Endothelial cell of umbilical vein (primary cell): ENCODE results near the gene ABCD3. TPM values are rescaled to one million over a fixed set of nuclear protein-coding genes. Genes with fewer than 3 reads are reported as not detected.
A peak's percentile ranks its signal among the peaks of the same experiment; 100 is the strongest.

Experiments used
- BruUV-seq: library from RNA; stranded (reverse); fragments of 400-500 nt; replicated peaks from 2 replicates; lab custom pipeline; 2021; lab: Mats Ljungman, UMichigan
- CTCF ChIA-PET: fragments of 300-600, 350-600 bp; sonication (Branson Sonifier 250); formaldehyde crosslinking; loops from one replicate; lab custom pipeline; 2021; ENCODE audit warnings: antibody characterized with exemption, inconsistent platforms; lab: Charles Lee
- POLR2A ChIA-PET: fragments of 300-600, 350-600 bp; sonication (Branson Sonifier 250); formaldehyde crosslinking; loops from one replicate; lab custom pipeline; 2021; ENCODE audit warnings: antibody characterized with exemption, inconsistent platforms; lab: Charles Lee
- DNase-seq: peaks from one replicate; pipeline ENCODE4 v3.0.0-alpha.2; 2011; ENCODE audit warnings: low read depth, low spot score
- FAIRE-seq: peaks from 2 replicates; lab custom pipeline; 2011; peaks lifted over from hg19 to GRCh38; lab: Jason Lieb, UNC
- H2AFZ ChIP-seq: 2 replicates; pipeline ENCODE4 v1.6.0; 2012; ENCODE audit warnings: low read depth, low read length, control low read depth, inconsistent platforms
- H3K27ac ChIP-seq: 2 replicates; pipeline ENCODE4 v1.5.1; 2011; ENCODE audit warnings: low read depth, mild to moderate bottlenecking, control low read depth, low read length, moderate library complexity; ENCODE audit not compliant: insufficient read depth
- H3K27me3 ChIP-seq, 2 experiments: 2 replicates each; pipeline versions ENCODE4 v1.6.0 to v1.6.1; 2011; ENCODE audit warnings: low read length in 2 of 2, mixed read lengths in 1 of 2; ENCODE audit not compliant: control insufficient read depth in 2 of 2, insufficient read depth in 2 of 2
- H3K36me3 ChIP-seq, 2 experiments: 2 replicates in 1 of 2; 3 replicates in 1 of 2; pipeline ENCODE4 v1.5.1; 2011; ENCODE audit warnings: low read length in 2 of 2, mild to moderate bottlenecking in 1 of 2, moderate library complexity in 1 of 2; ENCODE audit not compliant: control insufficient read depth in 2 of 2, insufficient read depth in 2 of 2; ENCODE audit errors: extremely low read depth in 1 of 2
- H3K4me1 ChIP-seq: 3 replicates; pipeline ENCODE4 v1.5.1; 2011; ENCODE audit warnings: mild to moderate bottlenecking, low read length; ENCODE audit not compliant: control insufficient read depth, insufficient read depth; ENCODE audit errors: extremely low read depth
- H3K4me2 ChIP-seq: 2 replicates; pipeline ENCODE4 v1.6.1; 2011; ENCODE audit warnings: low read length, control low read depth, mixed read lengths; ENCODE audit not compliant: insufficient read depth
- H3K4me3 ChIP-seq, 3 experiments: fragments of 200-600 bp in 1 of 3; sonication (generic), shearing (Covaris generic) in 1 of 3; replicated peaks in 1 of 3; 2 replicates each; pipeline ENCODE4 v1.5.1; 2011 to 2016; ENCODE audit warnings: control low read depth in 3 of 3, low read length in 3 of 3, mild to moderate bottlenecking in 2 of 3, inconsistent platforms in 1 of 3, low read depth in 1 of 3, moderate library complexity in 1 of 3; ENCODE audit not compliant: insufficient read depth in 1 of 3
- H3K79me2 ChIP-seq: 2 replicates; pipeline ENCODE4 v1.6.0; 2012; ENCODE audit warnings: low read length, inconsistent platforms; ENCODE audit not compliant: control insufficient read depth, insufficient read depth
- H3K9ac ChIP-seq: replicated peaks from 2 replicates; pipeline ENCODE3; 2011; ENCODE audit warnings: low read length, control low read depth; ENCODE audit not compliant: insufficient read depth; ENCODE audit errors: extremely low read depth
- H3K9me1 ChIP-seq: replicated peaks from 3 replicates; pipeline ENCODE4 v1.6.0; 2011; ENCODE audit warnings: mild to moderate bottlenecking, low read length; ENCODE audit not compliant: control insufficient read depth, insufficient read depth; ENCODE audit errors: extremely low read depth
- H3K9me3 ChIP-seq: replicated peaks from 2 replicates; pipeline ENCODE4 v1.5.1; 2012; ENCODE audit warnings: low read length, inconsistent platforms; ENCODE audit not compliant: control insufficient read depth, insufficient read depth
- H4K20me1 ChIP-seq: replicated peaks from 2 replicates; pipeline ENCODE3; 2011; ENCODE audit warnings: mild to moderate bottlenecking, low read length; ENCODE audit not compliant: control insufficient read depth, insufficient read depth; ENCODE audit errors: extremely low read depth
- CTCF ChIP-seq, 2 donors: IDR thresholded peaks; 1 replicate in 1 of 2; 2 replicates in 1 of 2; pipeline ENCODE4 v1.5.1; 2011; ENCODE audit warnings: low read length in 2 of 2, mild to moderate bottlenecking in 2 of 2, moderate library complexity in 2 of 2, control low read depth in 1 of 2, inconsistent platforms in 1 of 2, low read depth in 1 of 2; ENCODE audit not compliant: insufficient read depth in 1 of 2; ENCODE audit errors: extremely low read depth in 1 of 2
- EZH2 ChIP-seq: IDR thresholded peaks from 2 replicates; pipeline ENCODE4 v1.6.1; 2012; ENCODE audit warnings: borderline replicate concordance, low read depth, mild to moderate bottlenecking, moderate library complexity, low read length, inconsistent platforms; ENCODE audit not compliant: severe bottlenecking
- FOS ChIP-seq: IDR thresholded peaks from 2 replicates; pipeline ENCODE4 v1.6.1; 2011; ENCODE audit warnings: mild to moderate bottlenecking, low read length, moderate library complexity, borderline replicate concordance; ENCODE audit not compliant: insufficient read depth
- GATA2 ChIP-seq: IDR thresholded peaks from 2 replicates; pipeline ENCODE4 v1.7.0; 2011; ENCODE audit warnings: low read depth, mild to moderate bottlenecking, moderate library complexity, mixed read lengths, low read length; ENCODE audit not compliant: insufficient read length, insufficient read depth
- JUN ChIP-seq: IDR thresholded peaks from 2 replicates; pipeline ENCODE4 v1.6.1; 2011; ENCODE audit warnings: borderline replicate concordance, low read depth; ENCODE audit not compliant: insufficient read length, insufficient read depth
- POLR2A ChIP-seq: IDR thresholded peaks from 2 replicates; pipeline ENCODE4 v1.6.1; 2012; ENCODE audit warnings: low read depth, mild to moderate bottlenecking, control low read depth, low read length
- POLR2AphosphoS5 ChIP-seq: IDR thresholded peaks from 2 replicates; pipeline ENCODE4 v1.6.1; 2012; ENCODE audit warnings: low read depth, mild to moderate bottlenecking, control low read depth, low read length, moderate library complexity; ENCODE audit not compliant: insufficient read depth
- dilution Hi-C: fragments of 300-500 bp; cut with MboI; formaldehyde crosslinking; loops from one replicate; pipeline ENCODE4 v1.15.0; 2019; ENCODE audit warnings: low sequenced_read_pairs; ENCODE audit not compliant: extremely low pct_ligation_motif_present
- intact Hi-C: fragments of 100-400 bp; cut with micrococcal nuclease; formaldehyde crosslinking; loops from one replicate; pipeline ENCODE4 v1.10.0; 2022
- polyA plus RNA-seq, 4 experiments: library from polyadenylated mRNA; depleted of rRNA in 3 of 4; stranded (reverse) in 3 of 4; unstranded in 1 of 4; fragments of >200 nt; gene quantifications; 2 replicates each; pipeline versions ENCODE4 v1.2.1 to v1.2.3, GENCODE V29; 2011 to 2012; ENCODE audit warnings: missing spikeins in 1 of 4
- total RNA-seq: library from RNA; stranded (reverse); gene quantifications from 2 replicates; pipeline ENCODE4 v1.2.3, GENCODE V29; 2021

Gene ABCD3
- total and polyA plus RNA-seq, 2 donors (not counting 3 experiments of a cell fraction or from before 2014, with no cell fraction given) = 6.3 to 31.6 TPM

- H4K20me1 ChIP-seq = no peaks in the 10 kb centered on the region
- TF ChIP-seq POLR2AphosphoS5 (no peak), CTCF (IDR thresholded peaks at IDR 0.05; ENCODE audit: extremely low read depth in 1 of 2, insufficient read depth in 1 of 2, low read depth in 1 of 2, low read length in 2 of 2) (no peak)
Measured at GRCh38 chr1:94512816-94513215, 94.6 kb downstream of the ABCD3 start.

GRCh38 chr1:94514095-94514727 is 96.0 kb downstream of the ABCD3 start:
- Histone ChIP-seq H3K79me2 (no peaks in the 10 kb centered on the region), H3K4me3 (no peak overlapping the region), H3K9ac (no peak overlapping the region), H3K27me3 (no peaks in the 10 kb centered on the region), H2AFZ (no peak overlapping the region), H3K4me1 (no peaks in the 10 kb centered on the region), H3K36me3 (no peaks in the 10 kb centered on the region), H3K9me3 (no peaks in the 10 kb centered on the region), H3K27ac (no peak overlapping the region), H3K4me2 (no peak overlapping the region), H4K20me1 (no peaks in the 10 kb centered on the region), H3K9me1 (no peaks in the 10 kb centered on the region)
- no TSS peak for BruUV-seq
- intact Hi-C loops (loop anchor here (1.0 to 2.0 kb wide), 3 partner anchors 288 to 529 kb away; no protein-coding TSS in a partner anchor), dilution Hi-C loops (no loop called here)
- TF ChIP-seq EZH2 (no peak), POLR2A (no peak), CTCF (IDR thresholded peaks at IDR 0.05; ENCODE audit: extremely low read depth in 1 of 2, insufficient read depth in 1 of 2, low read depth in 1 of 2, low read length in 2 of 2) (peak; percentile 55 to 67), JUN (no peak), FOS (no peak), POLR2AphosphoS5 (no peak), GATA2 (no peak)
- FAIRE-seq = peak; percentile 88
- CTCF ChIA-PET = interaction anchor here (0.6 to 6.6 kb wide), 11 partner anchors 15 to 720 kb away, joined by 3 to 109 read pairs (median 4); no protein-coding TSS in a partner anchor
- POLR2A ChIA-PET = no interaction called here
- DNase-seq = peak; percentile 46

More at GRCh38 chr1:94512816-94513215, 94.6 kb downstream of the ABCD3 start:
- H2AFZ ChIP-seq = no peak overlapping the region
- dilution Hi-C loops (no loop called here), intact Hi-C loops (no loop called here)
- no peaks in the 10 kb centered on the region for H3K4me1 ChIP-seq
- H3K79me2 ChIP-seq = no peaks in the 10 kb centered on the region
- no peak for DNase-seq
- no peak overlapping the region for H3K27ac ChIP-seq
- BruUV-seq = no TSS peak
- H3K9ac ChIP-seq = no peak overlapping the region
- FAIRE-seq = no peak
- H3K9me1 ChIP-seq = no peaks in the 10 kb centered on the region
- H3K4me3 ChIP-seq = no peak overlapping the region
- CTCF ChIA-PET = interaction anchor here (1.1 to 6.6 kb wide), 7 partner anchors 14 to 531 kb away, joined by 3 to 109 read pairs (median 6); no protein-coding TSS in a partner anchor
- no peaks in the 10 kb centered on the region for H3K36me3 ChIP-seq
- H3K9me3 ChIP-seq = no peaks in the 10 kb centered on the region
- POLR2A ChIA-PET = no interaction called here
- H3K27me3 ChIP-seq = no peaks in the 10 kb centered on the region
- H3K4me2 ChIP-seq = no peak overlapping the region
